H9 (cell line): ENCODE data around the gene THBS2. TPM values are rescaled to one million over a fixed set of nuclear protein-coding genes. Genes with fewer than 3 reads are reported as not detected.

ENCODE experiments used
- DNase-seq: peaks from one replicate; pipeline ENCODE4 v3.0.0-alpha.2; 2017
- H2AFZ ChIP-seq: one replicate; pipeline ENCODE4 v1.6.1; 2013; ENCODE audit warnings: mild to moderate bottlenecking, low read length, control low read depth, moderate library complexity
- H2AK5ac ChIP-seq: 2 replicates; pipeline ENCODE4 v1.6.1; 2013; ENCODE audit warnings: low read length, control low read depth, mixed read lengths; ENCODE audit not compliant: insufficient read length
- H2BK120ac ChIP-seq: one replicate; pipeline ENCODE4 v1.6.1; 2013; ENCODE audit warnings: low read depth, mild to moderate bottlenecking, low read length, control low read depth, inconsistent platforms; ENCODE audit not compliant: poor library complexity, severe bottlenecking
- H2BK12ac ChIP-seq: 2 replicates; pipeline ENCODE4 v1.6.1; 2013; ENCODE audit warnings: low read length, control low read depth, mixed read lengths, low read depth; ENCODE audit not compliant: insufficient read length
- H2BK15ac ChIP-seq: 2 replicates; pipeline ENCODE4 v1.6.1; 2013; ENCODE audit warnings: low read depth, low read length, control low read depth
- H2BK20ac ChIP-seq: one replicate; pipeline ENCODE4 v1.6.1; 2013; ENCODE audit warnings: low read depth, mild to moderate bottlenecking, low read length, control low read depth, inconsistent platforms; ENCODE audit not compliant: poor library complexity, severe bottlenecking
- H2BK5ac ChIP-seq: 2 replicates; pipeline ENCODE4 v1.6.1; 2013; ENCODE audit warnings: low read length, control low read depth, mixed read lengths; ENCODE audit not compliant: insufficient read length
- H3K14ac ChIP-seq: 2 replicates; pipeline ENCODE4 v1.6.1; 2013; ENCODE audit warnings: low read length, control low read depth; ENCODE audit not compliant: insufficient read depth
- H3K18ac ChIP-seq: 2 replicates; pipeline ENCODE4 v1.6.1; 2013; ENCODE audit warnings: low read depth, mild to moderate bottlenecking, mixed read lengths, low read length, control low read depth; ENCODE audit not compliant: insufficient read length
- H3K23ac ChIP-seq: 2 replicates; pipeline ENCODE4 v1.6.1; 2013; ENCODE audit warnings: low read length, control low read depth, mixed read lengths, low read depth; ENCODE audit not compliant: insufficient read length
- H3K23me2 ChIP-seq: 2 replicates; pipeline ENCODE4 v1.6.1; 2013; ENCODE audit warnings: low read depth, mild to moderate bottlenecking, mixed read lengths, low read length, control low read depth; ENCODE audit not compliant: insufficient read length, poor library complexity, severe bottlenecking
- H3K27ac ChIP-seq: 2 replicates; pipeline ENCODE4 v1.5.1; 2013; ENCODE audit warnings: low read length, control low read depth, mixed read lengths, low read depth; ENCODE audit not compliant: insufficient read length
- H3K27me3 ChIP-seq: 2 replicates; pipeline ENCODE4 v1.6.1; 2013; ENCODE audit warnings: low read length, control low read depth, inconsistent platforms; ENCODE audit not compliant: insufficient read depth
- H3K4ac ChIP-seq: 2 replicates; pipeline ENCODE4 v1.6.1; 2013; ENCODE audit warnings: low read depth, mild to moderate bottlenecking, control low read depth, inconsistent platforms, low read length, moderate library complexity
- H3K4me1 ChIP-seq: 2 replicates; pipeline ENCODE4 v1.6.1; 2013; ENCODE audit warnings: low read length, control low read depth, inconsistent platforms; ENCODE audit not compliant: insufficient read depth
- H3K4me2 ChIP-seq: 2 replicates; pipeline ENCODE4 v1.6.1; 2013; ENCODE audit warnings: low read length, control low read depth, mixed read lengths; ENCODE audit not compliant: insufficient read length, insufficient read depth
- H3K56ac ChIP-seq: 2 replicates; pipeline ENCODE4 v1.6.1; 2013; ENCODE audit warnings: low read depth, mild to moderate bottlenecking, mixed read lengths, low read length, control low read depth; ENCODE audit not compliant: insufficient read length
- H3K79me1 ChIP-seq: 2 replicates; pipeline ENCODE4 v1.6.1; 2013; ENCODE audit warnings: low read depth, mild to moderate bottlenecking, moderate library complexity, low read length, control low read depth, inconsistent platforms; ENCODE audit not compliant: insufficient read depth, poor library complexity, severe bottlenecking
- H3K79me2 ChIP-seq: 2 replicates; pipeline ENCODE4 v1.6.1; 2013; ENCODE audit warnings: low read length, control low read depth, inconsistent platforms; ENCODE audit not compliant: insufficient read depth
- H3K9ac ChIP-seq: 2 replicates; pipeline ENCODE4 v1.6.1; 2013; ENCODE audit warnings: low read length, control low read depth, mixed read lengths; ENCODE audit not compliant: insufficient read length; ENCODE audit errors: extremely low read depth
- H3K9me3 ChIP-seq: one replicate; pipeline ENCODE4 v1.6.1; 2013; ENCODE audit warnings: low read depth, low read length, inconsistent platforms; ENCODE audit not compliant: control insufficient read depth
- H3T11ph ChIP-seq: one replicate; pipeline ENCODE4 v1.6.1; 2013; ENCODE audit warnings: mild to moderate bottlenecking, low read length, control low read depth, inconsistent platforms
- H4K20me1 ChIP-seq: one replicate; pipeline ENCODE4 v1.6.1; 2013; ENCODE audit not compliant: control insufficient read depth, insufficient read length, insufficient read depth
- H4K5ac ChIP-seq: 2 replicates; pipeline ENCODE4 v1.6.1; 2013; ENCODE audit warnings: low read depth, mild to moderate bottlenecking, mixed read lengths, low read length, control low read depth; ENCODE audit not compliant: insufficient read length
- H4K8ac ChIP-seq: replicated peaks from 2 replicates; pipeline ENCODE4 v1.6.1; 2013; ENCODE audit warnings: low read length, control low read depth, mixed read lengths, low read depth; ENCODE audit not compliant: insufficient read length
- H4K91ac ChIP-seq: 2 replicates; pipeline ENCODE4 v1.6.1; 2013; ENCODE audit warnings: low read depth, mild to moderate bottlenecking, moderate library complexity, mixed read lengths, low read length, control low read depth; ENCODE audit not compliant: insufficient read length
- H3K27ac Mint-ChIP-seq, 3 experiments: 2 replicates in 2 of 3; 3 replicates in 1 of 3; pipeline ENCODE4 v1.8.0; 2020 to 2021; ENCODE audit warnings: mixed read lengths in 3 of 3, mild to moderate bottlenecking in 1 of 3, moderate library complexity in 1 of 3
- H3K27me3 Mint-ChIP-seq: 2 replicates; pipeline ENCODE4 v1.8.0; 2021; ENCODE audit warnings: low read depth, mild to moderate bottlenecking, moderate library complexity, mixed read lengths
- H3K36me3 Mint-ChIP-seq, 3 experiments: 2 replicates in 2 of 3; 3 replicates in 1 of 3; pipeline ENCODE4 v1.8.0; 2020 to 2021; ENCODE audit warnings: low read depth in 3 of 3, mixed read lengths in 3 of 3; ENCODE audit not compliant: insufficient read depth in 1 of 3
- H3K4me1 Mint-ChIP-seq, 2 experiments: 2 replicates each; pipeline ENCODE4 v1.8.0; 2020; ENCODE audit warnings: mixed read lengths in 2 of 2
- H3K4me3 Mint-ChIP-seq, 2 experiments: 2 replicates in 1 of 2; 3 replicates in 1 of 2; pipeline ENCODE4 v1.8.0; 2020 to 2021; ENCODE audit warnings: mild to moderate bottlenecking in 2 of 2, mixed read lengths in 2 of 2, moderate library complexity in 1 of 2
- H3K9me3 Mint-ChIP-seq, 2 experiments: 2 replicates in 1 of 2; 3 replicates in 1 of 2; pipeline ENCODE4 v1.8.0; 2020; ENCODE audit warnings: mild to moderate bottlenecking in 2 of 2, mixed read lengths in 2 of 2, moderate library complexity in 1 of 2
- WGBS: extraction: QIAGEN DNeasy Blood & Tissue Kit; methylation state at CpG from one replicate; pipeline ENCODE4 v1.1.7; 2013; ENCODE audit warnings: missing lambda C conversion rate, low lambda C conversion rate, mixed read lengths; ENCODE audit not compliant: insufficient read length; ENCODE audit errors: extremely low coverage; 5-methylcytosine and 5-hydroxymethylcytosine counted together
- total RNA-seq: library from RNA; stranded (reverse); gene quantifications from 2 replicates; pipeline ENCODE4 v1.2.1, GENCODE V29; 2021
- TF ChIP-seq, protein P1 (sequence below): fragments of 200-600 bp; sonication (generic); conservative IDR thresholded peaks from 3 replicates; pipeline ENCODE4 v1.8.0; 2021; ENCODE audit warnings: antibody characterized with exemption, mild to moderate bottlenecking

The THBS2 gene
- total RNA-seq, 1 experiment from 2014 or later = 14.7 TPM

GRCh38 chr6:169232507-169232931, 21.1 kb downstream of the THBS2 start:
- no peak overlapping the region for H2AK5ac ChIP-seq
- DNase-seq = no peak

More at GRCh38 chr6:169232507-169232931, 21.1 kb downstream of the THBS2 start:
- Histone ChIP-seq H4K5ac (no peak overlapping the region), H3K79me1 (no peaks in the 10 kb centered on the region), H2BK12ac (no peak overlapping the region), H3K23ac (no peak overlapping the region), H3K79me2 (no peaks in the 10 kb centered on the region), H3K9ac (no peak overlapping the region), H3K23me2 (no peaks in the 10 kb centered on the region), H2BK15ac (no peak overlapping the region), H2BK5ac (no peak overlapping the region), H3K4ac (no peak overlapping the region), H2BK120ac (no peak overlapping the region), H3T11ph (no peak overlapping the region), H3K27ac (no peak overlapping the region), H3K27me3 (no peaks in the 10 kb centered on the region), H2BK20ac (no peak overlapping the region), H3K4me2 (no peak overlapping the region), H3K9me3 (no peaks in the 10 kb centered on the region), H3K4me1 (no peaks in the 10 kb centered on the region; the same call in 1 of the 2 replicates), H4K8ac (no peak overlapping the region), H3K56ac (no peak overlapping the region), H4K91ac (no peak overlapping the region), H3K18ac (no peak overlapping the region), H2AFZ (no peak overlapping the region), H4K20me1 (no peaks in the 10 kb centered on the region), H3K14ac (no peak overlapping the region)
- Mint-ChIP-seq H3K36me3 (peaks cover 43 to 57% (median 44%) of the 10 kb centered on the region in 3 experiments), H3K27me3 (no peaks in the 10 kb centered on the region; the same call in 1 of the 2 replicates), H3K27ac (no peak overlapping the region), H3K9me3 (peaks cover 0 to 9% of the 10 kb centered on the region in 2 experiments; a peak in 4 of 5 replicates), H3K4me3 (no peak overlapping the region), H3K4me1 (no peaks in the 10 kb centered on the region)
- TF ChIP-seq, protein P1, sequence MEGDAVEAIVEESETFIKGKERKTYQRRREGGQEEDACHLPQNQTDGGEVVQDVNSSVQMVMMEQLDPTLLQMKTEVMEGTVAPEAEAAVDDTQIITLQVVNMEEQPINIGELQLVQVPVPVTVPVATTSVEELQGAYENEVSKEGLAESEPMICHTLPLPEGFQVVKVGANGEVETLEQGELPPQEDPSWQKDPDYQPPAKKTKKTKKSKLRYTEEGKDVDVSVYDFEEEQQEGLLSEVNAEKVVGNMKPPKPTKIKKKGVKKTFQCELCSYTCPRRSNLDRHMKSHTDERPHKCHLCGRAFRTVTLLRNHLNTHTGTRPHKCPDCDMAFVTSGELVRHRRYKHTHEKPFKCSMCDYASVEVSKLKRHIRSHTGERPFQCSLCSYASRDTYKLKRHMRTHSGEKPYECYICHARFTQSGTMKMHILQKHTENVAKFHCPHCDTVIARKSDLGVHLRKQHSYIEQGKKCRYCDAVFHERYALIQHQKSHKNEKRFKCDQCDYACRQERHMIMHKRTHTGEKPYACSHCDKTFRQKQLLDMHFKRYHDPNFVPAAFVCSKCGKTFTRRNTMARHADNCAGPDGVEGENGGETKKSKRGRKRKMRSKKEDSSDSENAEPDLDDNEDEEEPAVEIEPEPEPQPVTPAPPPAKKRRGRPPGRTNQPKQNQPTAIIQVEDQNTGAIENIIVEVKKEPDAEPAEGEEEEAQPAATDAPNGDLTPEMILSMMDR = no peak
- no CpG with 5 or more reads among the region's 22 CpGs for WGBS
